ENCODE data around the gene SIRT6.
"Not testable (repeated sequence)": the region's sequence is repeated elsewhere in the genome, so short reads cannot be mapped to it uniquely, and the experiment has no call there.

Gene SIRT6

DNA sequence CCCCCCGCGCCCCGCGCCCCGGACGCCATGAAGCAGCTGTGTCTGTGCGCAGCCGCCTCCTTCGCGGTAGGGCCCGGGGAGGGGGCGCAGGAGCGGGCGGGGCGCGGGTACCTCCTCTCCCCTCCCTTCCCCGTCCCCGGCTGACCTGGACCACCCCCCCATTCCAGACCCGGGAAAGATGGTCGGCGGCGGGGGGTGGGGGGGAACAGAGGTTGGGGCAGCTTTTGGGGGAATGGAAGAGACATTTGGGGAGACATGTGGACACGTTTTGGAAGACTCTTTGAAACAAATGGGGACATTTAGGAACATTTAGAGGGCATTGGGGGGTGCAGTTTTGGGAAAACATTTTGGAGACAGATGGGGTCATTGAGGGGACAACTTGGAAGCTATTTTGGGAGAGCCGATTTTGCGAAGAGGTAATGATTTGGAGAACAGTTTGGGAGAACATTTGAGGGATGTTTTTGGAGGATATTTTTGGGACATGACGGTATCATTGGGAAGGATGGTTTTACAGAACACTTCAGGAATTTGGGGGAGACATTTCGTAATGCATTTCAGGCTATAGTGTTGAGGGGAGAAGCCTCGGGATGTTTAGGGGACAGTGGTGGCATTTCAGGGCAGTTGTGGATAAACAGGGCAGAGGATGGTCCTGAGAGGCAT lies 16.2 kb upstream of the SIRT6 start:
- no peak for DNase-seq

GRCh38 chr19:4197625-4198466 lies 15.5 kb upstream of the SIRT6 start:
- DNase-seq = no peak

GRCh38 chr19:4197228-4197624 lies 14.9 kb upstream of the SIRT6 start:
- DNase-seq = no peak

DNA sequence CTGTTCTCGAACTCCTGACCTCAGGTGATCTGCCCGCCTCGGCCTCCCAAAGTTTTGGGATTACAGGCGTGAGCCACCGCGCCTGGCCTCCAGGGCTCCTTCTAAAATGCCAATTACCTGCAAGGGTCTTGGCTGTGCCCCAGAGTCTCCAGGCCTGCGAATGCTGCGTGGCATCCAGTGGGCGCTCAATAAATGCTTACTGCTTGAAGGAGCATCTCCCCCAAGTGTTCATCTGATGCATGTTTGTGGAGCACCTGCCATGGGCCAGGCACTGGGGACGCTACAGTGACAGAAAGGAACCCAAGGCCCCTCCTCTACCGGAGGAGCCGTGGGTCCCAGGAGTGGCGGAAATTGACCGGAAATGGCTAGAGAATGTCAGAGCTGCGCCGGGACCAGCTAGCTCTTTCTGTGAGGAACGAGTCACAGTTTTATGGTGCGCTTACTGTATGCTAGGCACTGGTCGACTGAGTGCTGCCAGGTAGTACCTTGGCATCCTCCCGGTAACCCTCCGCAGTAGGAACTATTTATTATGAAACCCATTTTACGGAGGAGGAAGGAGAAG lies 14.3 kb upstream of the SIRT6 start:
- no peak for DNase-seq

GRCh38 chr19:4196009-4196408 lies 13.6 kb upstream of the SIRT6 start:
- DNase-seq = no peak

DNA sequence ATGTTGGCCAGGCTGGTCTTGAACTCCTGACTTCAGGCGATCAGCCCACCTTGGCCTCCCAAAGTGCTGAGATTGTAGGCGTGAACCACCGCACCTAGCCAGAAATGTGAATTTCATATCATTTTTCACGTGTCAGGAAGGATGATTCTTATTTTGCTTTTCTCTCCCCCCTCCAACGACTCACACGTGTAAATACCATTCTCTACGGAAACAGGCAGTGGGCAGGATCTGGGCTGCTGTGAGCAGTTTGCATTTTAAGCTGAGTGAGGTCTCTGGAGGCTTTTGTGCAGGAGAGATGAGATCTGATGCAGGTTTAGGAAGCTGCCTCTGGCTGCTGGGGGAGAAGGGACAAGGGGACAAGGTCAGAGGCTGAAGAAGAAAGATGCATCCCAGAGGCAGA lies 12.0 kb upstream of the SIRT6 start:
- DNase-seq = no peak

- not testable (repeated sequence) for DNase-seq
Measured at GRCh38 chr19:4192537-4192936, 10.2 kb upstream of the SIRT6 start.

GRCh38 chr19:4189641-4190040 lies 7.3 kb upstream of the SIRT6 start:
- no peak for DNase-seq

DNA sequence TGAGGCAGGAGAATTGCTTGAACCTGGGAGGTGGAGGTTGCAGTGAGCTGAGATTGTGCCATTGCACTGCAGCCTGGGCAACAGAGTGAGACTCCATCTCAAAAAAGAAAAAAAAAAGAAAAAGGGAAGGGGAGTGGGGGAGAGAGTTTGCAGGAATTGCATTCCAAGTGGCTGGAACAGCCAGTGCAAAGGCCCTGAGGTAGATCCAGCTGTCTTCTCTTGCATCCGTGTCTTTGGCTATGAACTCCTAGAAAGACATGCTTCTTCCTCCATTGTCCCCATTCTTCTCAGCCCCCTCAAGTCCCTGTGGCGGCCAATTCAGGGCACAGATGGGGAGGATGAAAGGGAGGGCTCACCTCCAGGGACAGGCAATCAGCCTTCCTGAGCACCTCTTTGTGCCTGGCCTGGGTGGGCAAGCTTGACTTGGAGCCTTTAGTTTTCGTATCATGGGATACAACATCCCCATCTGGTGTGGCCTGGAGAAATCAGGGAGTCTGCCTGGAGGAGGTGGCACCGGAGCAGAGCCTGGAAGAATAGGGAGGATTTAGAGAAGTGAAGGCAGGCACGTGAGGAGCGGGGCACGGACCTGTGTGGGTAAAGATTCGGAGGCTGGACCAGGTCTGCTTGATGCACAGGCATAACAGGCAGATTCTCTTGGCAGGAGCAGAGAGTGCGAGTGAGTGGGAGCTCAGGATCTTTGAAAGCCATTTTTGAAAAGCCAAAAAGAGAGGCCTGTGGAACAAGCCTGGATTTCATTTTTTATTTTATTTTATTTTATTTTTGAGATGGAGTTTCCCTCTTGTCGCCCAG lies 5.2 kb upstream of the SIRT6 start:
- DNase-seq = no peak

GRCh38 chr19:4186087-4186993 lies 4.0 kb upstream of the SIRT6 start:
- DNase-seq = peak; percentile 76

- DNase-seq = no peak
Measured at GRCh38 chr19:4185413-4186086, 3.2 kb upstream of the SIRT6 start.

DNA sequence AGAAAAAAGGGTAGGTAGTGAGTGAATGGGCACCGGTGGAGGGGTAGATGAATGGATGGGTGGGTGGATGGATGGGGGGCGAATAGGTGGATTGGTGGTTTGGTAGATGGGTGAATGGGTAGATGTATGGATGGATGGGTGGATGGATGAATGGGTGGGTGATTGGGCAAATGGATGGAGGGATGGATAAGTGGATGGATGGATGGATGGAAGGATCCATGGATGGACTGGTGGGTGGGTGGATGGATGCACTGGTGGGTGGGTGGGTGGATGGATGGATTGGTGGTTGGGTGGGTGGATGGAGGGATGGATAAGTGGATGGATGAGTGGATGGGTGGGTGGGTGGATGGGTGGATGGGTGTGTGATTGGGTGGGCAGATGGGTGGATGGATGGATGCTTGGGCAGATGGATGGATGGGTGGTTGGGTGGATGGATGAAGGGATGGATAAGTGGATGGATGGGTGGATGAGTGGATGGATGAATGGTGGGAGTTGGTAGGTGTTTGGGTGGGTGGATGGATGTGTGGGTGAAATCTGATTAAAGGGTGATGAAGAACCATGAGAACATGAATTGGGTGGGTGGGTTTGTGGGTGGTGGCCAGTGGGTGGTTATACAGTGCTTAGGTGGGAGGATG lies 2.5 kb upstream of the SIRT6 start:
- no peak for DNase-seq

GRCh38 chr19:4183967-4184717 lies 1.8 kb upstream of the SIRT6 start:
- DNase-seq = no peak

DNA sequence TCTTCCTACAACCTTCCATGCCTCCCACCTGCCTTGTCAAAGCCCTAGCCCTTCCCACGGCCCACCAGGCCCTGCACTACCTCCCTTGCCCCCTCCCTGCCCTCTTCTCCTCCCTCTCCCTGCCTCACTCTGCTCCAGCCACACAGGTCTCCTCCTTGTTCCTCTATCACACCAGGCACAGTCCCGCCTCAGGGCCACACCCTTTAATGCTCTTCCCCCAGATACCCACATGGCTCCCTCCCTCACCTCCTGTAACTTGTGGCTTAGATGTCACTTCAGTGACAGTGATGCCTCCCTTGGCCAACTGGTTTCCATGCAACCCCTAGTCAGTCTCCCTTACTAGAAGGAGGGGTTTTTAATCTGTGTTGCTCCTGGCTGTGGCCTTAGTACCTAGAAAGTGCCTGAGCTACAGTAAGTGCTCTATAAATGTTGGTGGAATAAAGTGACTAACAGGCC lies 1.3 kb downstream of the SIRT6 start:
- no peak for DNase-seq

- no peak for DNase-seq
Measured at GRCh38 chr19:4178990-4179389, 3.4 kb downstream of the SIRT6 start.

DNA sequence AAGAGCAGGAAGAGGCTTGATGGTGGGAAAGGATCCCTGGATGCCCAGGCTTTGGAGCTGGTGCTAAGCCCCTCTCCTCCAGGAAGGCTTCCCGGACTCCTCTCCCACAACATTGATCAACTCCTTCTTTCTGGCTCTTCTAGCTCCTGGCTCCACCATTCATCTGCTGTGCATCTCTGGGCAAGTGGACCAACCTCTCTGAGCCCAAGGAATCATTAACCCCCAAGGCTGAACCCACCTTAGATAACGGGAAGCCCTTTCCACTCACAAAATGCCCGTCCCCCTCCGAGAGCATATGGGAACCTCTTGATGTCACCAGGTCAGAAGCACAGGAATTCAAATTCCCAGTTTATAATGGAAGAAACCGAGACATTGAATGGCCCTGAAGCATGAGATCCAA lies 5.2 kb downstream of the SIRT6 start:
- DNase-seq = no peak

DNA sequence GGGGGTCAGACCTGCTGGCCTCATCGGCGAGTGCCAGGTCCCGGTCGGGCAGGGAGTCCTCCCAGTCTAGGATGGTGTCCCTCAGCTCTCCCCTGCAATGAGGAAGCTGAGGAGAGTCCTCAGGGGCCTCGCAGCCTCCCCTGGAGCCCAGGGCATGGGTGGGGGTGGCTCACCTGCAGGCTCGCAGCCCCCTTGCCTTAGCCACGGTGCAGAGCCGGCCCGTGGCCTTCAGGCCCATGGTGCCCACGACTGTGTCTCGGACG lies 6.8 kb downstream of the SIRT6 start:
- DNase-seq = no peak

DNA sequence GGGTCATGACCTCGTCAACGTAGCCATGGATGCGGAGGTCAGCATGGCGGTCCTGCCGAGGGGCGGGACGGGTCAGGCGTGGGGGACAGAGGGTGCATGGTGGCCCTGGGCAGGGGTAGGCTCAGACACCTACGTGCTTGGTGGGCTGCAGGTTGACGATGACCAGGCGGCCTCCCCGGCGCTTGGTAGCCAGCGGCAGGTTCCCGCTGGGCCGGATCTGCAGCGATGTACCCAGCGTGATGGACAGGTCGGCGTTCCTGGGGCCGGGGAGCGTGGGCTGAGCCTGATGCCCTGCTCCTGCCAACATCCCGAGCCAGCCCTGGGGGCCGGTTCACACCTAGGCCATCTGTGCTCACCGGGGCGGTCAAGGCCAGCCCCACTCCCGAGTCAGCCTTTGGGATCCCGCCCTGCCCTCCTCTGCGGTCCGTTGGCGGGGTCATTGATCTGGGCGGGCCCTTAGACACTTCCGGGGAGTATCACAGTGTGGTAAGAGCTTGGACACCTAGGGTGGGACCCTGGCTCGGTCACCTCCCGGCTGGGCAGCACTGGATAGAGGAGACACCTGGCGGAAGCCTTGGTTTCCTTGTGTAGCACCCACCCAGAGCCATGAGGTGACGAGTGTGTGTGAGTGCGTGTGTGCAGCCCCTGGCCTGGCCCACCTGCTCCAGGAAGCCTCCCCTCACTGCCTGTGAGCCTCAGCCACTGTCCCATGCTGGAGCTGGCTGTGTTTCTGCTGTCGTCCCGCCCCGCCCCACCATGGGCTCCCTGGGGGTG lies 7.3 kb downstream of the SIRT6 start:
- no peak for DNase-seq

DNA sequence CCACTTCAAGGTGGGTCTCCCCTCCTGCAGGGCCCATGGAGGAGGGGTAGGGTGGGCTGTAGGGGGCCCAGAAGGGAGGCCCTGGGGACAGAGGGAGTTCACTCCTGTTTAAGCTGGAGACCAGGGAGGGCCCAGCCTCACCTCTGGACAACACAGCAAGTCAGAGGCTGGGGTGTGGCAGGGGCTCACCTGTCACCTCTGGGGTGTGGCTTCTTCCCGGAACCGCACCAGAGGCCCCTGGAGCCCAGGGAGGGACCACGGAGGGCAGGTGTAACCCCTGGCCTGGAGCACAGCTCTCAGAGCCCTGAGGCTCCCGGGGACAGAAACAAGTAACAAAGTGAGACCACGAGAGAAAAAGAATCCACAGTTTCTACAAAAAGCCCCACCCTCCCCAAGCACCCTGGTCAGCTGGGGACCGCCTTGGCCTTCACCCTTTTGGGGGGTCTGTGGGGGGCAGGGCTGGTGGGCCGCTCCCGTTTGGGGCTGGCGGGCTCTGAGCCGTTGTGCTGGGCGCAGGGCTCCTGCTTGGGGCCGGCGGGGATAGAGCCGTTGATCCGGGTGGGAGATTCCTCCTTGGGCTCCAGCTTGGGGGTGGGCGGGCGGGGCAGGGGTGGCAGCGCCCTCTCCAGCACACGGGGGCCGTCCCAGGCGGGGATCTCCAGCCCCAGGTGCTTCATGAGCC lies 8.0 kb downstream of the SIRT6 start:
- no peak for DNase-seq
